GM18870 (cell line): ENCODE results near the gene CABP2.

Experiments used
- ATAC-seq: cut with Tn5 transposase; IDR thresholded peaks from one replicate; pipeline ENCODE4 v1.9.1; 2021; ENCODE audit warnings: moderate library complexity; ENCODE audit not compliant: unreplicated experiment

Gene CABP2

DNA sequence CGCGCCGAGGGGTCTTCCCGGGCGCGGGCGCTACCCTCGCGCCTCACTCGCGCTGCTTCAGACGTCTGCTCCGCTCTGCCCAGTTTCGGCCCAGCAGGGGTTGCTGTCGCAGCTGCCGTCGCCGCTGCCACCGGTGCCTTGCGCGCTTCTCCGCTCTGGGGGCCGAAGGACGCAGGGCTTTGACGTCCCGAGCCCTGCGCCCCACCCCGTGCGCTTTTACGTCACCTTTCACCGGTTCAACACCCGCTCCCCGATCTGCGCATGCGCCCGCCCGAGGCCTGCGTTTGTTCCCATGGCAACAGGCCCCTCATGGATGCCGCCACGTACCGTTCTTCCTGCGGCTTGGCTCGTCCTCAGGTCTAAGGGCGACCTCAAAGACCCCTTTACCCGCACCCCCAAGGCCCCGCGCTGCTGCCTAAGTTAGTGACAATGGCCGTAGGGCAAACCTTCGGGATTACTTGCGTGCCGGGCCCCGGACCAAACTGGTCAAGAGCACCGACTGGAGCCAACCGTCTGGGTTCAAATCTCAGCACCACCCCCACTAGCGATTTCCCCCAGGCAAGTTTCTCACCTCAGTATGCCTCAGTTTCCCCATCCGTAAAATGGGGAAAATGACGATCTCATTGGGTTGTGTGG, 14.6 kb downstream of the CABP2 start:
- ATAC-seq, result peak; percentile 34

DNA sequence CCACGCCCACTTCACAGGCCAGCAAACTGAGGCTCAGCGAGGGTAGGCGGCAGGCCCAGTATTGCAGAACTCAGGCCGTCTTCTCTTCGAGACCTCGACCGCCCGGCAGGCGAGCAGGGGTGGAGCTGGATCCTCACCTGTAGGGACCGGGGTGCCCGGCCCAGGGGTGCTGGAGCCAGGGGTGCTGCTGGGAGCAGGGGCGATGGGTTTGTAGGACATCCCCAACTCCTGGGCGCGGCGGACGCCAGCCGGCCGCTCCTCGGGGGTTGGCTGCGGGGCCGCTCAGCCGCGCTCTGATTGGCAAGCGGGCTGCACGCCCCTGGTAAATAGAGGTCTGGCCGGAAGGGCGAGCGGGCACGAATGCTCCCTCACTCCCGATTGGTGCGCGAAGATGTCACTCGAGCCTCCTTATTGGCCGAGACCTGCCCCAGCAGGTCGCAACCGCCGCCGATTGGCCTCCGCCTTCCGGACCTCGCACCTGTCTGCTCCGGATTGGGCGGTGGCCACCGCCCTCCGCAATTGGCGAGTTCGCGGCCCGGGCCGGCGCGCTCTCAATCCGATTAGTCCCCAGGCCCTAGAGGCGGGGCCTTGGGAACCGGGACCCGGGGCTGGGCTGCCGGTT, 15.3 kb downstream of the CABP2 start, which contains the start of gene CDK2AP2:
TSS of gene CDK2AP2 (minus strand) at position 299 of the 622 bp plus-strand sequence. CDS start at position 219, 80 bp downstream.
- ATAC-seq, result peak; percentile 71

DNA sequence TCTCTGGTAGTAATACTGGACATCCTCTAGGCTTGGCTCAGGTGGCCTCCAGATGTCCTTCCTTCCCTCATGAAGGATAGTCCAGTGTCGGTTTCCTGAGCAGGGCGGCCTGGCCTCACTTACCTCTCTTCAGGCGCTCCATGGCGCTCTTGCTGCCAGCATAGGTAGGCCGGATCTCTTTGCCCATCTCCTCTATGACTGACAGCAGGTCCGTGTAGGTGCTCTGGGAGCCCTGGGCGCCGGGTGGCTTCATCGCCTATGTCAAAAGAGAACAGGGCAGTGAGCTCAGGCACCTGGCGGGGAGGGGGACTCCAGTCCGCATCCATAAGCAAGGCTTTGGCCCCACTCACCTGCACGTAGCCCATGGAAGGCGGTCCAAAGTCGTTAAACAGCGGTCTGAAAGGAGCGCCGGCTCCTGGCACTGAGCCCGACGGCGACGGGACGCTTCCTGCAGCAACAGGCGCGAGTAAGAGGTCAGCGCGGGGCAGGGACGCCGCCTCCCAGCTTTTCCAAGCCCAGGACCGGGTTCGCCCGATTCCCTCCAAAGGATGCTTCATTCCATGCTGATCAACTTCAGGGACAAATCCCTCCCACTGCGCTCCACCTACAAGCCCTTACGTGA, 15.9 kb downstream of the CABP2 start:
- no peak for ATAC-seq

DNA sequence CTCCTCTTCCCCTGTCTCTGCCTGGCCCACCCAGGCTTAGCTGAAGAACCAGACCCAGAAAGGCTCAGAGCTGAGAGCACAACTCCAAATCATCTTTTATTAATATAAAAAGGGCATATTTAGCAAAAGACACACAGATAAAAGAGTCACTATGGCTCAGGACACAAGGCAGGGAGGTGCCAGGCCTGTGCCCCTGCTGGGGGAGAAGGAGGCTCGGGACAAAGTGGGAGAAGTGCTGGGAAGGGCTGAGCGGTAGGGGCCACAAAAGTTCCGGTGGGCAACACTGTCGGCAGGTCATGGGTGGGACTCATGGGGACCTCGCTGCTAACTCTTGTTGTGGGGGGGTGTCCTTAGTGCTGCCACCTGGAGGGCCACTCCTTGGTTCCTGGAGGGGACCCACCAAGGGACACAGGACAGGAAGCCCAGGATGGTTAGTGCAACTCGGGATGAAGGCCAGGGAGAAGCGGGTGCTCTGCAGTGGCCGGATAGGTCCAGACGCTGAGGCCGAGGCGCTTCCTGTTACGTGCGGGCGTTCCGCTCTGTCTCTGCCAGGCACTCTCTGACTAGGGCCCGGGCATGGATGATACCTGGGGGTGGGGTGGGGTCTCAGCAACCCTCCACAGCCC, 16.7 kb downstream of the CABP2 start:
- ATAC-seq, result no peak

DNA sequence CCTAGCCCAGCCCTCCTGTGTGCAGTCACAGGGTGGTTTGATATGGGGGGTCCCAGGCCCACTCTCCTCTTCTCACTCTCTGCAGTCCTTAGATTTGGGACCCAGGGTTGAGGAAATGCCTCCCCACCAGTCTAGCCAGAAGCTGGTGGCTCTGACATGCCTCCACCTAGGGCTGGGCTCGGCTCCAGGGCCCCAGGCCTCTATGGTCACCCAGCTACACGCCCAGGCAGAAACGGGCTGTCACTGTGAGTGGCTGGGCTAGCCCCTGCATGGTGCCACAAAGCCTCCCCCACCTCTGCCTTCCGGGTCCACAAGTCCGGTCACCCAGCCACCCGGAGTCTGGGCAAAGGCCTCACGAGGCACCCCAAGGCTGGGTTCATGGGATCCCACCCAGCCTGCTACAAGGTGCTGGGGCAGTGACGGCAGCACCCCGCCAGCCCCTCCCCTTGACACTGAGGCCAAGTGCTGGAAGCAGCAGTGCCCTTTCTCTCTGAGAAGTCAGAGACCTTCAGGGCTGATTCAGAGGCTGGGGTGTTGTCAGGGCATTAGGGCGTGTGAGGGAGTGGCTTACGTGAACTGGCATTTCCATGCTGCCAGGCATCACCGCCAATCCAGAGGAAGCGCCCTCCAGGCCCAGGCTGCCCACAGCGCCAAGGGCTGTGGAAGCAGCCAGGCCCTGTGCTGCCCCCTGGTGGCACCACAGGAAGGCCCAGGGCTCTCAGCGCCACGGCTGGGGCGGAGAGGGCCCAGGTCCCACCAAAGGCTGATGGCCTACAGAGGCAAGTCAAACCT, 17.4 kb downstream of the CABP2 start:
- no peak for ATAC-seq

DNA sequence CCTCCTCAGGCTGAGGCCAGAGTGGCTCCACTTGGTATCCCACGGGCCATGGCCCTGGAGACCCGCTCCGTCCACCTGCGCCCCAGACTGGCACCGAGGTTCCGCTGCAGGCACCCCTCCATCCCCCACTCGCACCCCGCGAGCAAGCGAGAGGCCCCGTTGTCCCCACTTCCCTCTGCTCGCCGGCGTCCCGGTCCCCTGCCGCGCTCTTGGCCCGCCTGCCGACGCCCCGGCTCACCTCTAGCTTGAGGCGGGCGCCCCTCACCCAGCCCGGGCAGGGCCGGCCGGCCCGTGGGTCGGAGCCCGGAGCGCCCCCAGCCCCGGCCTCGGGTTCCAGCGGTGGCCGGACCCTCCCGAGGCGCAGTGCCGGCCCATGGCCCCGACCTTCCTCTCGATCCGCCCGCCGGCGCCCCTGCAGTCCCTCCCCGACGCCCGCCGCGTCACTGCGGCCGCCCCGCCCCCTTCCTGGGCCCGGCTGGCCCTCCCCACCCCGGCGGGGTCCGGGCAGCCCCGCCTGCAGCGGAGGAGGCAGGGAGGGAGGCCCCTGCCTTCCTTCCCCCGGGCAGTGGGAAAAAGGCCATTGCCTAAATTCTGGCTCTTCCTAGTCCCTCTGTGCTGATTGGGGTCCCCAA, 18.2 kb downstream of the CABP2 start, which contains the start of gene PITPNM1:
TSS of gene PITPNM1 (minus strand) at position 414 of the 632 bp plus-strand sequence. CDS start 1,183 bp downstream, outside the sequence.
- ATAC-seq, result no peak

DNA sequence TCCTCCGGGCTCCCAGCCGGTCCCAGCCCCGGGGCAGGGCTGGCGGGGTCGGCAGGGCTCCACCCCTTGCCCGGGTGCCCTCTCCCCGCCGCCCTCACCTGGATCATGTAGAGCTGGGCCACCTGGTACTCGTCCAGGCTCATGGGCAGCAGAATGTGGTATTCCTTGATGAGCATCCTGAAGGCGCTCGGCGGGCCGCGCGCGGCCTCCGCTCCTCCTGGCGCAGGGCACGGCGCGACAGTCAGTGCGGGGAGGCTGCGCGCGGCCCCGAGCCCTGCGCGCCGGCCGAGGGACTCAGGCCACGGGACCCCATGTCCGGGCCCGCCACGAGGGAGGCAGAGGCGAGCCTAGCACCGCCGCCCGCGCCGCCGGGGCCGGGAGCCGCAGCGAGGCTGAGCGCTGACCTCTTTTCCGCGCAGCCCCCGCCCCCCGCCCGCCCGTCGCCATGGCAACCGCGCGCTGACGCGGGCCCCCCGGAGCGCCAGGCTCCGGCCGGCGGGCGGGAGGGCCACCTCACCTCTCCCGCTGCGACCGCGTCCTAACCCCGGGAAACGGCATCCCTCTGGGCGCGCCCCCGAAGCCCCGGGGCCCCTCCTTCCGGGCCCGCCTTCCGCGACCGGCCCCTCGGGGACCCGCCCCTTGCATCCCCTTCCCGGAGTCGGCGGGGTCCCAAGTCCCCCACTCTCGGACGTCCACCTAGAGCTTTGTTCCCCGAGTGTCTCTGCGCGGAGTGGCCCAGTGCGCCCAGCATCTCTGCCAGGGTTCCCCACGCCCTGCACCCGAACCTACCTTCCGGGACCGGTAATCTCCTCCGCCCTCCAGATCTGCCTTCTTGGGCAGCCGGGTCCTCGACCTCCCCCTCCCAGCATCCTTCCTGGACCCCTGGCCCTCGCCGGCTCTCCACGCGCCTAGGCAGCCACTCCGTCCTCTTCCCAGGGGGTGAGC, 19.0 kb downstream of the CABP2 start:
- no peak for ATAC-seq

DNA sequence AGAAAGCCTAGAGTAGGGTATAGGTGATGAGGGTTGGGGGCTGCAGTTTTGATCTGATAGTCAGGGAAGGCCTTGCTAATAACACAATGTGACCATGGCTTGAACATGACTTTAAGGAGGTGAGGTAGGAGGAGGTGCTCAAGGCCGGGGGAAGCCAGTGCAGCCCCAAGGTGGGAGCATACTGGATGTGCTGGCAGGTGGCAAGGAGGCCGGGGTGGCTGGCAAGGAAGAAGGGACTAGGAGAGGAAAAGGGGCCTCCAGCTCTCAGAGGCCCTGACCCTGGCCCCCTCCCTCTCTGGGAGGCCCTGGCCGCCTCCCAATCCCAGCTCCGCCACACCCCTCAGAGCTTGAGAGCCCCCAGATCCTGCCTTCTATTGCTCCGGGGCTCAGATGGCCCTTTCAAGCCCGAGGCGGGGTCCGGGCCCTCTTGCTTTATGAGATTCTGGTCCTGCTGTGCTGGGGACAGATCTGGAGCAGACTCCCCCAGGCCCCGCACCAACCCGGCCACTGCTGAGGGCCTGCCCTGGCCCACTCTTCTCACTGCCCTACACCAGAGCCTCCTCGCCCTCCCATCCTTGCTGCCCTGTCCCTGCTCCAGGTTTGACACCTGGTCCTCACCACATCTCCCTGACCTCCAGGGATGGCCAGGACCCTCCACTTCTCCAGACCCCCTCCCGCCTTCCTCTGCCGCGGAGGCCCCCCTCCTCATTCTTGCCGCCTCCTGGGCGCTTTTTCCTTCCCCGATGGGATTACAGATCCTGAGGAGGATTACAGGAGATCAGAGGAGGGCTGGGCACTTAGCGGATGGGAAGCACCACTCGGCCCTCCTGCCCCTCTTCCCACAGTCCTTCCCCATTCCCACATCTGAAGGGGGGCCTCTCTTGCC, 19.9 kb downstream of the CABP2 start:
- ATAC-seq, result no peak

DNA sequence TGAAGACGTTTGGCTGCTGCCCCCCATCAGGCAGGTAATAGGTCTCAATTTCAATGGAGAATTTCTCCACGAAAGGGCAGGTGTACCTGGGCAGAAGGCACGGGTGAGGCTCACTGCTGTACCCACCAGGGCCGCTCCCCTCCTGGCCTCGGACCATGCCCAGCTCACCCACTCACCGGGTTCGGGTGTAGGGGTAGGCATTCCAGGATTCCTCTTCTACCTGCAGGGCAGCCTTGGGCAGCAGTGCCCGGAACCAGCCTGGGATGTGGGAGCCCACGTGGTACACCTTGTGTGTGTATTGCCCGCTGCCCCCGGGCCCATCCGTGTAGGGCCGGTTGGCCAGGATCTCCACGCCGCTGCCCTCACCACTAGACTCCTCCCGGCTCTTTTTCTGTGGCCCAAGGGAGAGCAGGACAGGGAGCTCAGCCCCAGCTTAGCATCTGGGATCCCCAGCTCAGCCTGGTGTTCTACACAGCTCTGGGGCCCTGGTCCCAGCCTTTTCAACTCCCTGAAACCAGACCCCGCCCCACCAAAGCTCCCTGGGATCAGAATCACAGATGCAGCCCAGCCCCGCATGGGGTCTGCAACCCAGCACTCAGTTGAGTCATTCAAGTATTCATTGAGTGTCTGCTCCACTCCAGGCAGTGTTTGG, 20.8 kb downstream of the CABP2 start:
- no peak for ATAC-seq

DNA sequence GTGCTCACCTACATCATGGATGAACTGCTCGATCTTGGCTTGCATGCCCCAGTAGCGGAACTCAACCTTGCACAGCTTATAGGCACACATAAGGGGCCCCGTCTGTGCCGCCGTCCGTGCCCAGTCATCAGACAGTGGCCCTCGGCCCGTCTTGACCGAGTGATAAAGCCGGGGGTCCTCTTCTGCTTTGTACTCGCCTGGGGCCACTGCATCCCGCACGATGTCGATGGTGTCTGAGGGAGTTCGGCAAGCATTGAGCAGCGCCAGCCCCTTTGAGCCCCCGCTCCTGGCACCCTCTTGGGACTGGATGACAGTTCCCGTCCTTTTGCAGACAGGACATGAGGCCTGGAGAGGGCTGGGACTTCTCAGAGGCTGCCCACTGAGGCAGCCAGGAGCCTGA, 21.4 kb downstream of the CABP2 start:
- ATAC-seq, result no peak

DNA sequence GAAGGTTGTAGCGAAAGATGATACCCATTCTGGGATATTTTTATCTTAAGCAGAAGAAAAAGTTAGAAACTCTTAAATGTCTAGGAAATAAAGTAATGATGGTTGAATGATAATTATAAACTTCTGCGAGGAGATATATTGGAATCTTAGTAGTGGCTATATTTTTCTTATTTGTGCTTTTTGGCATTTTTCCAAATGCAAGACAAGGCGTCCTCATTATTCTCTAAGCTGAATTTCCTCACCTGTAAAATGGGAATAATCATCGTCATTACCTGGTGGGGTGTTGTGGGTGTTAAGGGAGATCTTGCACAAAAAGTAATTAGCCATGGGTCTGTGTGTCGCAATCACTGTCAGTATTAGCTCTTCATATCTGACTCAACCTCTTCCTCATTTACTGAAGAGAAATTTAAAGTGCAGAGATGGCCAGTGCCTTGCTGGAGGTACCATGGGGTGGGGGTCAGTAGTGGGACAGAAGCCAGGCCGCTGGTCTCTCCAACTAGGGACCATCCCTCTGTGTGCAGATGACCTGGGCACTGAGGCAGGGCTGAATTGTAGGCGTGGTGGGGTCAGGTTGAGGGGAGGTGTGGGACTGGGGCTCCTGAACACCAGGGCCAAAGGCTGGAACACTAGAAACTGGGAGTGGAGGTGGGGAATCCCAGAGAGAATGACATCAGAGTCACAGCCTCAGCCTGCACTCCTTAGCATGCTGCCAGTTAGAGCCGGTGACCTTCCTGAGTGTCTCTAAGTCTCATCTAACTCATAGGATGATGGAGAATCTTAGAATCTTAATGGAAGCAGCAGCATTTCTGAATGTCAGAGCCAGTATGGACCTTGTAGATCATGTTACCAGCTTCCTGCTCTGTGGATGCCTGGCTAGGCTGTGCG, 22.2 kb downstream of the CABP2 start:
- no peak for ATAC-seq

DNA sequence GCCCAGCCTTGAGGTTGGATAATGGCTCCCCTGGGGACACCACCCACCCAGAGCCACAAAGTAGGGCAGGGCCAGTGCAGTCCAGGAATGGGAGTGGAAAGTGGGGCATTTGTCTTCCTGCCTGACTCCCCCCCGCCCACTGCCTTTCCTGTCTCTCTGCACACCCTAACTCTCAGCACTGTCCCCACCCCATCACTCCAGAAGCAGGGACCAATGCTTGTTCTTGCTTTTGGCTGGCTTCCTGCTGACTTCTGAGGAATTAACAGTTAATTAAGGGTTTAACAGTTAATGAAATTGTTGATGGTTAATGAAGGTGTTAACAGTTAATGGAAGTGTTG, 22.8 kb downstream of the CABP2 start:
- no peak for ATAC-seq

DNA sequence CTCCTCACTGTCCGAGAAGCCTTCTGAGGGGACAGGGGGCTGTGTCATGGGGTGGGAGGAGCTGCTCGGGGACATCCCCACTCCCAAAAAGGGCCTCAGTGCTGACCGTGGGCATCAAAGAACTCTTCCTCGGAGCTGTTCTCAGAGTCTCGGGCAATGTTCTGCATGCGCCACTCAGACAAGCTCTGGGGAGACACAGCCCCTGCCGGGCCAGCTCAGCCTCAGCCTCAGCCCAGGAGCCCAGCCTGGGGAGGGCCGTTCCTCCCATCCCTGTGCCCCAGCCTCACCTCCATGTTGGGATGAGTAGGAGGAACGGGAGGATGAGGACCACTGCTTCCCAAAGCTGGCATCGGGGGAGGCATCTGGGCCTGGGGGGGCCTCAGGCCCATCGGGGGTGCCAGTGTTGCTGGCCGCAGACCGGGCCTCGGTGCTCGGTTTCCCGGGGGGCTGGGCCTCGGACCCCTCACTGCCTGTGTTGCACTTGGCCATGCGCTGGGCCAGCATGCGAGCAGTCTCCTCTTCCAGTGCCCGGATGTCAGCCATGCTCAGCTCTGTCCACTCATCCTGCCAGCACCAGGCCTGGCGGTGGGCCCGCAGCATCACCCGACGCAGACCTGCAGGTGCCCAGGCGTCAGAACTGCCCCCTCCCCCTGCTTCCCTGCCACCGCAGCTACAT, 23.3 kb downstream of the CABP2 start:
- no peak for ATAC-seq

DNA sequence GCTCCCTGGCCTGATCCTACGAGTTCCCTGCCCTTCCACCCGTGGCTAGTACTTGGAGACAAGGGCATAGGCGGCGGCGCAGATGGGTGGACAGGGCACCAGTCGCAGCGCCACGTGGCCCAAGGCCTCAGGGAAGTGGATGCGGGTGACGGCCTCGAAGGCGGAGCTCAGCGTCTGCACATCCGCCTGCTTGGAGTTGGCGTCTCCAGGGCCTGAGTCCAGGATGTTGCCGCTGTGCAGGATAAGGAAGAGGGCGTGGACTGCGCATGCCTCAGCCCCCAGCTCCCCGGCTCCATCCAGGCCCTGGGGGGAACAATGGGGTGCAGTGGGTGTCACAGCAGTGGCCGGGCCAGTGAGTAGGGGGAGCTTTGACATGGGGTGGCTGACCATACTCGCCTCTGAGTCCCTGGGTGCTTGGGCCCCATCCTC, 24.7 kb downstream of the CABP2 start:
- ATAC-seq, result no peak

DNA sequence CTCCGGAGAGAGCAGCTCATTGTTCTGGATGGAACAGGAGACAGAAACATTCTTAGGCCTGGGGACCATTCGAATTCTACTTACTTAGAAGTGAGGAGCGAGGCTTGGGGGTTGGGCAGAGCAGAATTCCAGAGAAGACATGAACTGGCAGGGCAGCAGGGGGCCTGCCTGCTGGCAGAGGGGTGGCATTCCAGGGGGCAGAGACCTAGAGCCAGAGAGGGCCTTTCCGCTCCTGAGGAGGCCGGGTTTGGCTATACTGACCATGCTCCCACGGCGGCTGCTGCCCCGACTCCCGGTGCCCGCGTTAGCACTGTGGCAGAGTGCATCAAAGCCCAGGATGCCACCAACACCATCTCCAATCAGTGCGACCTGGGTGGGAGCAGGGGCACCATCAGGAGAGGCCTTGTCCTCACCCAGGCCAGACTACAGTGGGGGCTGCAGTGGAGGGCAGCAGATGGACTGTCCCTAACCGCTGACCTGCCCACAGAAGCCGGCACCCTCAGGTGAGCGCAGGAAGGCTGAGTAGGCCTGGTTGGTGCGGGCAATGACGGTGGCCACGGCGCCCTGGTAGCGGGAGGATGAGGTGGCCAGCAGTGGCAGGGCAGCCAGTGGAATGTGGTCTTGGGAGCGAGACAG, 25.5 kb downstream of the CABP2 start:
- ATAC-seq, result no peak

DNA sequence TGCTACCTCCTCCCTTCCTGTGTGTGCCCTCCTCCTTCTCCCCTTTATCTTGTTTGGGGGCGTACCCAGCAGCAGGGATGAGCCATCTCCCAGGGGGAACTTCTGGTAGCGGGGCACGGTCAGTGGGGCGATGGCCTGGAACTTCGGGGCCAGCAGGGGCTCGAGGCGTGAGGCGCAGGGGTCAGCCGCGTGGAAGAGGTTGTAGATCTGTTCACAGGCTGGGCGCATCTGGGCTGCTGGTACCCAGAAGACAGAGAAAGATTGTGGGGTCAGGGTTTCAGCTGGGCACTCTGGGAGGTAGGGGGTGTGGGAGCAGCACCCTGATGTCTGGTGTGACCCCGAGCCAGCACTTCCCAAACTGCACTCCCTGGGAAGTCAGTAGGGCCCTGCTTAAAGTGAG, 27.1 kb downstream of the CABP2 start:
- ATAC-seq, result no peak
